Cardiac muscle cell (in vitro differentiated cells and primary cell): ENCODE results near the gene ADGRL3. TPM values are rescaled to one million over a fixed set of nuclear protein-coding genes. Genes with fewer than 3 reads are reported as not detected.

ENCODE experiments used
- DNase-seq, 2 donors: peaks; one replicate each; pipeline versions ENCODE4 v3.0.0 to v3.0.0-alpha.2; 2010 to 2017; ENCODE audit warnings: low read depth in 1 of 2, low spot score in 1 of 2
- H3K27ac ChIP-seq: fragments of 200-600 bp; sonication (generic); 2 replicates; pipeline ENCODE4 v1.5.1; 2016
- H3K27me3 ChIP-seq: fragments of 200-600 bp; sonication (generic); 2 replicates; pipeline ENCODE4 v1.6.0; 2016; ENCODE audit warnings: control low read depth
- H3K36me3 ChIP-seq: fragments of 200-600 bp; sonication (generic); 2 replicates; pipeline ENCODE4 v1.5.1; 2016; ENCODE audit warnings: control low read depth
- H3K4me1 ChIP-seq: fragments of 200-600 bp; sonication (generic); 2 replicates; pipeline ENCODE4 v1.8.1; 2017; ENCODE audit warnings: low read depth, mild to moderate bottlenecking, mixed run types
- H3K4me3 ChIP-seq: fragments of 200-600 bp; sonication (generic); 2 replicates; pipeline ENCODE4 v1.5.1; 2016; ENCODE audit warnings: mild to moderate bottlenecking
- H3K9me3 ChIP-seq: fragments of 200-600 bp; sonication (generic); 2 replicates; pipeline ENCODE4 v1.5.1; 2017; ENCODE audit warnings: low read depth, mild to moderate bottlenecking, control low read depth
- CTCF ChIP-seq: IDR thresholded peaks from 2 replicates; pipeline ENCODE4 v1.5.1; 2012; ENCODE audit warnings: low read depth, mild to moderate bottlenecking, low read length
- polyA plus RNA-seq: library from polyadenylated mRNA; unstranded; fragments of >200 nt; fragmentation: Nextera tagmentation; extraction: Ambion mirVana; gene quantifications from 2 replicates; pipeline ENCODE4 v1.2.1, GENCODE V29; 2016
- total RNA-seq: library from RNA; depleted of rRNA; stranded (reverse); fragments of >200 nt; gene quantifications from 2 replicates; pipeline ENCODE4 v1.2.3, GENCODE V29; 2016

ADGRL3 gene
- total and polyA plus RNA-seq, 2 experiments from 2014 or later: 2.4 to 4.8 TPM

GRCh38 chr4:61860376-61860775 lies 660.2 kb downstream of the ADGRL3 start:
- Histone ChIP-seq H3K27ac (no peak overlapping the region), H3K4me3 (no peak overlapping the region), H3K4me1 (no peaks in the 10 kb centered on the region), H3K27me3 (no peaks in the 10 kb centered on the region), H3K36me3 (no peaks in the 10 kb centered on the region), H3K9me3 (no peaks in the 10 kb centered on the region)
- no peak for TF ChIP-seq CTCF
- no peak for DNase-seq

- Histone ChIP-seq H3K27me3 (no peaks in the 10 kb centered on the region), H3K4me3 (no peak overlapping the region), H3K36me3 (no peaks in the 10 kb centered on the region), H3K27ac (no peak overlapping the region), H3K9me3 (no peaks in the 10 kb centered on the region), H3K4me1 (no peaks in the 10 kb centered on the region)
- TF ChIP-seq CTCF: no peak
- no peak for DNase-seq
Measured at GRCh38 chr4:61864286-61864685, 664.2 kb downstream of the ADGRL3 start.

- Histone ChIP-seq H3K4me3 (no peak overlapping the region), H3K27ac (no peak overlapping the region), H3K4me1 (no peaks in the 10 kb centered on the region), H3K36me3 (no peaks in the 10 kb centered on the region), H3K9me3 (no peaks in the 10 kb centered on the region), H3K27me3 (no peaks in the 10 kb centered on the region)
- TF ChIP-seq CTCF: no peak
- DNase-seq: no peak
Measured at GRCh38 chr4:61866378-61867030, 666.4 kb downstream of the ADGRL3 start.

GRCh38 chr4:61872983-61873382 lies 672.9 kb downstream of the ADGRL3 start:
- Histone ChIP-seq H3K9me3 (no peaks in the 10 kb centered on the region), H3K4me3 (no peak overlapping the region), H3K27ac (no peak overlapping the region), H3K36me3 (no peaks in the 10 kb centered on the region), H3K4me1 (no peaks in the 10 kb centered on the region), H3K27me3 (no peaks in the 10 kb centered on the region)
- no peak for TF ChIP-seq CTCF
- no peak for DNase-seq

GRCh38 chr4:61877266-61877665 lies 677.1 kb downstream of the ADGRL3 start:
- no peak for TF ChIP-seq CTCF
- Histone ChIP-seq H3K27ac (no peak overlapping the region), H3K36me3 (no peaks in the 10 kb centered on the region), H3K4me3 (no peak overlapping the region), H3K27me3 (no peaks in the 10 kb centered on the region), H3K4me1 (no peaks in the 10 kb centered on the region), H3K9me3 (no peaks in the 10 kb centered on the region)
- peak in 1 of 2 donors; percentile 1 for DNase-seq

GRCh38 chr4:61877893-61878292 lies 677.8 kb downstream of the ADGRL3 start:
- TF ChIP-seq CTCF: no peak
- H3K9me3 ChIP-seq: no peaks in the 10 kb centered on the region
- H3K4me3 ChIP-seq: no peak overlapping the region
- H3K27me3 ChIP-seq: no peaks in the 10 kb centered on the region
- peak in 1 of 2 donors; percentile 0 for DNase-seq
- H3K36me3 ChIP-seq: no peaks in the 10 kb centered on the region
- no peaks in the 10 kb centered on the region for H3K4me1 ChIP-seq
- H3K27ac ChIP-seq: no peak overlapping the region
